Activated T-helper 17 cell treated with anti-CD3 and anti-CD28 coated beads, Interleukin-2, amount 50 U/mL, for 72 hours (primary cell): ENCODE results near the gene CACNB4. TPM values are rescaled to one million over a fixed set of nuclear protein-coding genes. Genes with fewer than 3 reads are reported as not detected.
"Not testable (repeated sequence)": the region's sequence is repeated elsewhere in the genome, so short reads cannot be mapped to it uniquely, and the experiment has no call there.

Experiments
- ATAC-seq: fragments of 150-1000 bp; cut with Tn5 transposase; replicated peaks from 2 replicates; pipeline ENCODE4 v1.10.0; 2021; ENCODE audit warnings: mild to moderate bottlenecking, moderate library complexity
- H3K27ac Mint-ChIP-seq: one replicate; pipeline ENCODE4 v1.8.0; 2022; ENCODE audit warnings: mixed read lengths
- H3K27me3 Mint-ChIP-seq: one replicate; pipeline ENCODE4 v1.8.0; 2022; ENCODE audit warnings: mixed read lengths
- H3K36me3 Mint-ChIP-seq: one replicate; pipeline ENCODE4 v1.8.0; 2022; ENCODE audit warnings: low read depth, mild to moderate bottlenecking, mixed read lengths
- H3K4me1 Mint-ChIP-seq: one replicate; pipeline ENCODE4 v1.8.0; 2022; ENCODE audit warnings: mixed read lengths
- H3K4me3 Mint-ChIP-seq: one replicate; pipeline ENCODE4 v1.8.0; 2022; ENCODE audit warnings: mild to moderate bottlenecking, mixed read lengths
- H3K9me3 Mint-ChIP-seq: one replicate; pipeline ENCODE4 v1.8.0; 2022; ENCODE audit warnings: mixed read lengths
- total RNA-seq, 2 donors: library from RNA; stranded (reverse); gene quantifications; one replicate each; pipeline ENCODE4 v1.2.3, GENCODE V29; 2022

Gene CACNB4
- total RNA-seq, 2 donors from 2014 or later, result 0.16 to 0.32 TPM

- Mint-ChIP-seq H3K27ac (no peak overlapping the region), H3K36me3 (no peaks in the 10 kb centered on the region), H3K4me3 (no peak overlapping the region), H3K9me3 (no peaks in the 10 kb centered on the region), H3K27me3 (peaks cover 16% of the 10 kb centered on the region), H3K4me1 (no peaks in the 10 kb centered on the region)
- ATAC-seq, result no peak
These were observed 146.0 kb downstream of the CACNB4 start for GRCh38 chr2:151952691-151953456.

GRCh38 chr2:151947813-151948165, 151.1 kb downstream of the CACNB4 start:
- Mint-ChIP-seq H3K27me3 (peaks cover 9% of the 10 kb centered on the region), H3K36me3 (no peaks in the 10 kb centered on the region), H3K4me1 (peaks cover 5% of the 10 kb centered on the region), H3K4me3 (no peak overlapping the region), H3K9me3 (no peaks in the 10 kb centered on the region), H3K27ac (no peak overlapping the region)
- no peak for ATAC-seq

- Mint-ChIP-seq H3K27me3 (peaks cover 6% of the 10 kb centered on the region), H3K27ac (no peak overlapping the region), H3K4me3 (no peak overlapping the region), H3K4me1 (peaks cover 5% of the 10 kb centered on the region), H3K9me3 (no peaks in the 10 kb centered on the region), H3K36me3 (no peaks in the 10 kb centered on the region)
- ATAC-seq, result peak; percentile 44
These were observed 151.7 kb downstream of the CACNB4 start for GRCh38 chr2:151946899-151947812.

- H3K4me1 Mint-ChIP-seq, result peaks cover 5% of the 10 kb centered on the region
- no peak overlapping the region for H3K4me3 Mint-ChIP-seq
- ATAC-seq, result no peak
- H3K9me3 Mint-ChIP-seq, result no peaks in the 10 kb centered on the region
- H3K27me3 Mint-ChIP-seq, result peaks cover 6% of the 10 kb centered on the region
- no peaks in the 10 kb centered on the region for H3K36me3 Mint-ChIP-seq
- no peak overlapping the region for H3K27ac Mint-ChIP-seq
These were observed 152.5 kb downstream of the CACNB4 start for GRCh38 chr2:151946250-151946884.

- H3K4me3 Mint-ChIP-seq, result no peak overlapping the region
- ATAC-seq, result no peak
- H3K36me3 Mint-ChIP-seq, result no peaks in the 10 kb centered on the region
- H3K27ac Mint-ChIP-seq, result no peak overlapping the region
- peaks cover 5% of the 10 kb centered on the region for H3K4me1 Mint-ChIP-seq
- H3K9me3 Mint-ChIP-seq, result no peaks in the 10 kb centered on the region
- peaks cover 7% of the 10 kb centered on the region for H3K27me3 Mint-ChIP-seq
These were observed 153.2 kb downstream of the CACNB4 start for GRCh38 chr2:151945602-151946001.

- Mint-ChIP-seq H3K27me3 (peaks cover 8% of the 10 kb centered on the region), H3K36me3 (no peaks in the 10 kb centered on the region), H3K27ac (no peak overlapping the region), H3K4me1 (peaks cover 5% of the 10 kb centered on the region), H3K4me3 (no peak overlapping the region), H3K9me3 (no peaks in the 10 kb centered on the region)
- no peak for ATAC-seq
These were observed 153.7 kb downstream of the CACNB4 start for GRCh38 chr2:151945186-151945585.

- Mint-ChIP-seq H3K27me3 (peaks cover 20% of the 10 kb centered on the region), H3K27ac (no peak overlapping the region), H3K9me3 (no peaks in the 10 kb centered on the region), H3K4me1 (peaks cover 5% of the 10 kb centered on the region), H3K36me3 (no peaks in the 10 kb centered on the region), H3K4me3 (no peak overlapping the region)
- no peak for ATAC-seq
These were observed 155.4 kb downstream of the CACNB4 start for GRCh38 chr2:151943461-151943860.

GRCh38 chr2:151942540-151943205, 156.2 kb downstream of the CACNB4 start:
- H3K4me3 Mint-ChIP-seq, H3K27ac Mint-ChIP-seq, H3K4me1 Mint-ChIP-seq, H3K9me3 Mint-ChIP-seq, ATAC-seq, H3K36me3 Mint-ChIP-seq: not testable (repeated sequence)
- H3K27me3 Mint-ChIP-seq, result peaks cover 23% of the 10 kb centered on the region

GRCh38 chr2:151937966-151938365, 160.9 kb downstream of the CACNB4 start:
- H3K36me3 Mint-ChIP-seq, result no peaks in the 10 kb centered on the region
- H3K4me1 Mint-ChIP-seq, result no peaks in the 10 kb centered on the region
- H3K9me3 Mint-ChIP-seq, result no peaks in the 10 kb centered on the region
- H3K27ac Mint-ChIP-seq, result no peak overlapping the region
- no peak overlapping the region for H3K4me3 Mint-ChIP-seq
- no peak for ATAC-seq
- H3K27me3 Mint-ChIP-seq, result peaks cover 25% of the 10 kb centered on the region

GRCh38 chr2:151936626-151937025, 162.2 kb downstream of the CACNB4 start:
- Mint-ChIP-seq H3K36me3 (no peaks in the 10 kb centered on the region), H3K4me3 (no peak overlapping the region), H3K9me3 (no peaks in the 10 kb centered on the region), H3K27me3 (peaks cover 25% of the 10 kb centered on the region), H3K4me1 (no peaks in the 10 kb centered on the region), H3K27ac (no peak overlapping the region)
- no peak for ATAC-seq

- Mint-ChIP-seq H3K4me3 (no peak overlapping the region), H3K4me1 (no peaks in the 10 kb centered on the region), H3K36me3 (no peaks in the 10 kb centered on the region), H3K9me3 (no peaks in the 10 kb centered on the region), H3K27me3 (peaks cover 8% of the 10 kb centered on the region), H3K27ac (no peak overlapping the region)
- ATAC-seq, result no peak
These were observed 165.5 kb downstream of the CACNB4 start for GRCh38 chr2:151933266-151933804.

GRCh38 chr2:151931756-151932155, 167.1 kb downstream of the CACNB4 start:
- no peaks in the 10 kb centered on the region for H3K9me3 Mint-ChIP-seq
- no peaks in the 10 kb centered on the region for H3K4me1 Mint-ChIP-seq
- ATAC-seq, result no peak

GRCh38 chr2:151931030-151931611, 167.7 kb downstream of the CACNB4 start:
- Mint-ChIP-seq H3K27ac (no peak overlapping the region), H3K4me3 (no peak overlapping the region), H3K36me3 (no peaks in the 10 kb centered on the region), H3K4me1 (no peaks in the 10 kb centered on the region), H3K27me3 (peaks cover 14% of the 10 kb centered on the region), H3K9me3 (no peaks in the 10 kb centered on the region)
- no peak for ATAC-seq

More at GRCh38 chr2:151931756-151932155, 167.1 kb downstream of the CACNB4 start:
- Mint-ChIP-seq H3K27ac (no peak overlapping the region), H3K27me3 (peaks cover 13% of the 10 kb centered on the region), H3K4me3 (no peak overlapping the region), H3K36me3 (no peaks in the 10 kb centered on the region)

- peaks cover 23% of the 10 kb centered on the region for H3K27me3 Mint-ChIP-seq
- H3K27ac Mint-ChIP-seq, result no peak overlapping the region
- H3K4me1 Mint-ChIP-seq, result no peaks in the 10 kb centered on the region
- H3K4me3 Mint-ChIP-seq, result no peak overlapping the region
- no peak for ATAC-seq
- no peaks in the 10 kb centered on the region for H3K9me3 Mint-ChIP-seq
- H3K36me3 Mint-ChIP-seq, result no peaks in the 10 kb centered on the region
These were observed 168.8 kb downstream of the CACNB4 start for GRCh38 chr2:151930042-151930441.
